ENCODE measurements around the gene PHACTR3.

PHACTR3 gene

DNA sequence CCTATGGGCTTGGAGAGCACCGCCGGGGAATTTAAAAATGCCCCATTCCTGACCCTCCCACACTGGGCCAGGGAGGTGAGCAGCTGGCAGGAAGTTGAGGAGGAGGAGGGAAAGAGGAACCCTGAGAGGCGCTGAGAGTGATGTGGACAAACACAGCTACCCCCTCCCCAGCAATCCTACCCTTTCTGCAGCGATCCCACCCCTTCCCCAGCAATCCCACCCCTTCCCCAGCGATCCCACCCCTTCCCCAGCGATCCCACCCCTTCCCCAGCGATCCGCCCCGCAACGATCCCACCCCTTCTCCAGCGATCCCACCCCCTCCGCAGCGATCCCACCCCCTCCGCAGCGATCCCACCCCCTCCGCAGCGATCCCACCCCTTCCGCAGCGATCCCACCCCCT lies 217.4 kb downstream of the PHACTR3 start:
- Mint-ChIP-seq H3K27ac (no peak overlapping the region), H3K9me3 (no peaks in the 10 kb centered on the region), H3K4me1 (no peaks in the 10 kb centered on the region), H3K27me3 (no peaks in the 10 kb centered on the region), H3K4me3 (no peak overlapping the region), H3K36me3 (no peaks in the 10 kb centered on the region)
- CTCF ChIA-PET, result no interaction called here
- DNase-seq, result no peak

DNA sequence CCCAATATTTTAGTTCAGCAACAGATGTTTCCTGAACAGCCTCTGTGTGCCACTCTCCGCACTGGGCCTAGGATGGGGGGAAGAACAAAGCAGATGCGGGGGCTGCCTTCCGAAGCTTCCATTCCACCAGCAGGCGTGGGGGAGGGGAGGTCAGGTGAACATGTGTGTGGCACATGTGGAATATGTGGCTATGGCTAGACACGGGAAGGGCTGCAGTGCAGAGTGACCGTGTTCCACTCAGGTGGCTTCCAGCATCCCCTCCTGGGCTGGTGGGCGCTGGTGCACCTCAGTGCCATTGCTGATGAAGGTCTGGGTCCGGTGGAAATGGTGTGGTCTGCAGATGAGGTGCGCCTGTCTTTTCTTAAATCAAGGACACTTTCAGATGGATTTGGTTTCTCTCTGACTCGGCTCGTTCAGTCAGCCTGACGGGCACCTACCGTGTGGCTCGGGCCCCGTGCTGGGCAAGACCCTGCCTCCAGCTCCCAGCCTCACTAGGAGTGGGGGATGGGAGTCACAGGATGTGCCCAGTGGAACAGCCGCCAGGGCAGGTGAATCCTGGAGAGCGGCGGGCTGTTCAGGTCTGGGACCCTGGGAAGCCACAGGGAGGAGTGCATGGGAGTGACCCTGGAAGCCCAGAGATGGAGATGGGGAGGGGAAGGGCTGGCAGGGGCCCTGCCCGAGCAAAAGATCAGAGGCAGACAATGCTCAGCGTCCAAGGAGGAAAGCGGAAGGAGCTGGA lies 218.1 kb downstream of the PHACTR3 start:
- Mint-ChIP-seq H3K9me3 (no peaks in the 10 kb centered on the region), H3K4me1 (no peaks in the 10 kb centered on the region), H3K27ac (no peak overlapping the region), H3K27me3 (no peaks in the 10 kb centered on the region), H3K36me3 (no peaks in the 10 kb centered on the region), H3K4me3 (no peak overlapping the region)
- no peak for DNase-seq
- CTCF ChIA-PET, result no interaction called here

DNA sequence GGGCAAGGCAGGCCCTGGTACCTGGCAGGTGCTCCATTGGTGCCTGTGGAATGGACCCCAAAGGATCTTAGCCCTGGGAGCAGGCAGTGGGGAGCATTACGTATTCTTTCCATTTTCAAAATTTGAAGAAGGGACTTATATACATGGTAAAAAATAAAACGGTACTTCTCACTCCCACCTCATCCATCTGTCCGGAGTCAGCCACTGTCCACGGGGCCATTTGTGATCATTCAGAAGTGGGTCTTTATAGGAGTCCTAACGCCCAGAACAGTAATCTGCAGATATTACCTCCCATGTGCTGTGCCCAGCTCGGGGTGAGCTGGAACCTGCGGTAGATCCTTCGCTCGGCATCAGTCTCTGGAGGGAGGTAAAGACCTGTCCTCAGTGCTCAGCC lies 218.7 kb downstream of the PHACTR3 start:
- no peaks in the 10 kb centered on the region for H3K4me1 Mint-ChIP-seq
- CTCF ChIA-PET, result no interaction called here
- no peaks in the 10 kb centered on the region for H3K27me3 Mint-ChIP-seq
- no peak overlapping the region for H3K4me3 Mint-ChIP-seq
- DNase-seq, result no peak
- no peaks in the 10 kb centered on the region for H3K9me3 Mint-ChIP-seq
- H3K27ac Mint-ChIP-seq, result no peak overlapping the region
- H3K36me3 Mint-ChIP-seq, result no peaks in the 10 kb centered on the region

- H3K27me3 Mint-ChIP-seq, result no peaks in the 10 kb centered on the region
- CTCF ChIA-PET, result no interaction called here
- no peaks in the 10 kb centered on the region for H3K9me3 Mint-ChIP-seq
- H3K27ac Mint-ChIP-seq, result no peak overlapping the region
- H3K4me1 Mint-ChIP-seq, result no peaks in the 10 kb centered on the region
- no peaks in the 10 kb centered on the region for H3K36me3 Mint-ChIP-seq
- H3K4me3 Mint-ChIP-seq, result no peak overlapping the region
- DNase-seq, result no peak
Measured at GRCh38 chr20:59823491-59824259, 219.3 kb downstream of the PHACTR3 start.

GRCh38 chr20:59824711-59825562 lies 220.6 kb downstream of the PHACTR3 start:
- Mint-ChIP-seq H3K27ac (no peak overlapping the region), H3K9me3 (no peaks in the 10 kb centered on the region), H3K4me3 (no peak overlapping the region), H3K36me3 (no peaks in the 10 kb centered on the region), H3K27me3 (no peaks in the 10 kb centered on the region), H3K4me1 (no peaks in the 10 kb centered on the region)
- no peak for DNase-seq
- CTCF ChIA-PET, result interaction anchor here (1.2 kb wide), 1 partner anchor 12 kb away, joined by 3 read pairs; no protein-coding TSS in a partner anchor

GRCh38 chr20:59825563-59825920 lies 221.2 kb downstream of the PHACTR3 start:
- Mint-ChIP-seq H3K4me1 (no peaks in the 10 kb centered on the region), H3K27me3 (no peaks in the 10 kb centered on the region), H3K27ac (no peak overlapping the region), H3K36me3 (no peaks in the 10 kb centered on the region), H3K9me3 (no peaks in the 10 kb centered on the region), H3K4me3 (no peak overlapping the region)
- CTCF ChIA-PET, result interaction anchor here (1.2 kb wide), 1 partner anchor 11 kb away, joined by 3 read pairs; no protein-coding TSS in a partner anchor
- DNase-seq, result no peak

- no peak for DNase-seq
- Mint-ChIP-seq H3K27me3 (no peaks in the 10 kb centered on the region), H3K4me1 (no peaks in the 10 kb centered on the region), H3K36me3 (no peaks in the 10 kb centered on the region), H3K4me3 (no peak overlapping the region), H3K27ac (no peak overlapping the region), H3K9me3 (no peaks in the 10 kb centered on the region)
- CTCF ChIA-PET, result no interaction called here
Measured at GRCh38 chr20:59825944-59826759, 221.8 kb downstream of the PHACTR3 start.

GRCh38 chr20:59827138-59828056 lies 223.1 kb downstream of the PHACTR3 start:
- H3K27ac Mint-ChIP-seq, result no peak overlapping the region
- no peaks in the 10 kb centered on the region for H3K36me3 Mint-ChIP-seq
- no peaks in the 10 kb centered on the region for H3K9me3 Mint-ChIP-seq
- H3K4me1 Mint-ChIP-seq, result no peaks in the 10 kb centered on the region
- no peaks in the 10 kb centered on the region for H3K27me3 Mint-ChIP-seq
- H3K4me3 Mint-ChIP-seq, result no peak overlapping the region
- no peak for DNase-seq
- CTCF ChIA-PET, result no interaction called here

- H3K4me3 Mint-ChIP-seq, result no peak overlapping the region
- no peaks in the 10 kb centered on the region for H3K27me3 Mint-ChIP-seq
- CTCF ChIA-PET, result no interaction called here
- no peaks in the 10 kb centered on the region for H3K4me1 Mint-ChIP-seq
- no peaks in the 10 kb centered on the region for H3K36me3 Mint-ChIP-seq
- no peaks in the 10 kb centered on the region for H3K9me3 Mint-ChIP-seq
- no peak for DNase-seq
- H3K27ac Mint-ChIP-seq, result no peak overlapping the region
Measured at GRCh38 chr20:59828125-59829053, 224.0 kb downstream of the PHACTR3 start.

GRCh38 chr20:59829054-59829785 lies 224.9 kb downstream of the PHACTR3 start:
- DNase-seq, result no peak
- no peaks in the 10 kb centered on the region for H3K9me3 Mint-ChIP-seq
- CTCF ChIA-PET, result no interaction called here
- H3K4me3 Mint-ChIP-seq, result no peak overlapping the region
- H3K27me3 Mint-ChIP-seq, result peaks cover 4% of the 10 kb centered on the region
- no peaks in the 10 kb centered on the region for H3K4me1 Mint-ChIP-seq
- no peaks in the 10 kb centered on the region for H3K36me3 Mint-ChIP-seq
- H3K27ac Mint-ChIP-seq, result no peak overlapping the region

- CTCF ChIA-PET, result no interaction called here
- Mint-ChIP-seq H3K4me3 (no peak overlapping the region), H3K9me3 (no peaks in the 10 kb centered on the region), H3K27ac (no peak overlapping the region), H3K4me1 (no peaks in the 10 kb centered on the region), H3K27me3 (peaks cover 10% of the 10 kb centered on the region), H3K36me3 (no peaks in the 10 kb centered on the region)
- DNase-seq, result no peak
Measured at GRCh38 chr20:59829786-59830664, 225.7 kb downstream of the PHACTR3 start.
